Neural cell (in vitro differentiated cells): ENCODE results near the gene WASF3. TPM values are rescaled to one million over a fixed set of nuclear protein-coding genes. Genes with fewer than 3 reads are reported as not detected.

Experiments
- H2AFZ ChIP-seq: fragments of 200-600, 300-800 bp; sonication (generic), shearing (Covaris generic); 2 replicates; pipeline ENCODE4 v1.6.0; 2014; ENCODE audit warnings: low read depth, mild to moderate bottlenecking, antibody characterized with exemption, low read length, moderate library complexity
- H3F3A ChIP-seq: fragments of 200-600 bp; shearing (Covaris generic); 2 replicates; pipeline ENCODE4 v1.6.1; 2016; ENCODE audit warnings: mild to moderate bottlenecking, moderate library complexity, mixed read lengths, antibody characterized with exemption, low read length; ENCODE audit not compliant: insufficient read depth, poor library complexity, severe bottlenecking
- H3K27ac ChIP-seq: fragments of 200-600, 300-800 bp; sonication (generic), shearing (Covaris generic); 2 replicates; pipeline ENCODE4 v1.5.1; 2014; ENCODE audit warnings: mild to moderate bottlenecking, low read length, moderate library complexity
- H3K27me3 ChIP-seq: fragments of 300-800, 200-600 bp; sonication (generic), shearing (Covaris generic); 2 replicates; pipeline ENCODE4 v1.6.0; 2014; ENCODE audit warnings: mild to moderate bottlenecking, low read depth, low read length, moderate library complexity; ENCODE audit not compliant: insufficient read depth
- H3K36me3 ChIP-seq: fragments of 300-800, 200-600 bp; sonication (generic), shearing (Covaris generic); 2 replicates; pipeline ENCODE4 v1.5.1; 2014; ENCODE audit warnings: mild to moderate bottlenecking, antibody characterized with exemption, low read length, moderate library complexity; ENCODE audit not compliant: insufficient read depth
- H3K4me2 ChIP-seq: fragments of 300-800, 200-600 bp; sonication (generic), shearing (Covaris generic); 2 replicates; pipeline ENCODE4 v1.6.0; 2014; ENCODE audit warnings: mild to moderate bottlenecking, low read length
- H3K4me3 ChIP-seq: fragments of 300-800, 200-600 bp; sonication (generic), shearing (Covaris generic); 2 replicates; pipeline ENCODE4 v1.5.1; 2014; ENCODE audit warnings: mild to moderate bottlenecking, low read length, moderate library complexity
- H3K79me2 ChIP-seq: fragments of 200-600 bp; shearing (Covaris generic); replicated peaks from 2 replicates; pipeline ENCODE4 v1.6.0; 2014; ENCODE audit warnings: mild to moderate bottlenecking, low read length, moderate library complexity; ENCODE audit not compliant: insufficient read depth
- H3K9ac ChIP-seq: fragments of 300-800, 200-600 bp; sonication (generic), shearing (Covaris generic); 2 replicates; pipeline ENCODE4 v1.6.1; 2016; ENCODE audit warnings: mild to moderate bottlenecking, low read length, mixed read lengths
- H3K9me2 ChIP-seq: fragments of 200-600 bp; shearing (Covaris generic); 2 replicates; pipeline ENCODE4 v1.6.1; 2016; ENCODE audit warnings: mild to moderate bottlenecking, low read length, mixed read lengths; ENCODE audit not compliant: insufficient read depth
- H3K9me3 ChIP-seq: fragments of 200-600, 300-800 bp; sonication (generic), shearing (Covaris generic); 2 replicates; pipeline ENCODE4 v1.6.1; 2016; ENCODE audit warnings: mild to moderate bottlenecking, mixed run types, low read length, moderate library complexity, mixed read lengths
- H4K20me1 ChIP-seq: fragments of 200-600 bp; shearing (Covaris generic); 2 replicates; pipeline ENCODE4 v1.6.1; 2016; ENCODE audit warnings: mild to moderate bottlenecking, mixed run types; ENCODE audit not compliant: insufficient read depth
- EP300 ChIP-seq: fragments of 450-650 bp; conservative IDR thresholded peaks from 2 replicates; pipeline ENCODE4 v1.6.1; 2014; ENCODE audit warnings: antibody characterized with exemption, mild to moderate bottlenecking, moderate library complexity; ENCODE audit not compliant: poor library complexity, severe bottlenecking
- EZH2 ChIP-seq: fragments of 200-600, 300-800 bp; shearing (Covaris generic), sonication (generic); IDR thresholded peaks from 2 replicates; pipeline ENCODE4 v1.6.1; 2014; ENCODE audit warnings: antibody characterized with exemption, low read length, borderline replicate concordance, mild to moderate bottlenecking; ENCODE audit not compliant: insufficient read depth, poor library complexity, severe bottlenecking
- MXI1 ChIP-seq: fragments of 450-650 bp; conservative IDR thresholded peaks from 2 replicates; pipeline ENCODE4 v1.6.1; 2014; ENCODE audit warnings: antibody characterized with exemption, mild to moderate bottlenecking; ENCODE audit not compliant: poor library complexity, severe bottlenecking
- POLR2AphosphoS5 ChIP-seq: IDR thresholded peaks from 2 replicates; pipeline ENCODE4 v1.6.1; 2012
- RAD21 ChIP-seq: fragments of 450-650 bp; conservative IDR thresholded peaks from 2 replicates; pipeline ENCODE4 v1.6.1; 2014; ENCODE audit warnings: antibody characterized with exemption, mild to moderate bottlenecking, moderate library complexity
- REST ChIP-seq: IDR thresholded peaks from 2 replicates; pipeline ENCODE4 v1.6.1; 2012; ENCODE audit warnings: borderline replicate concordance
- SMC3 ChIP-seq: fragments of 450-650 bp; conservative IDR thresholded peaks from 2 replicates; pipeline ENCODE4 v1.6.1; 2014; ENCODE audit warnings: antibody characterized with exemption, mild to moderate bottlenecking, moderate library complexity; ENCODE audit not compliant: poor library complexity
- TAF1 ChIP-seq: IDR thresholded peaks from 2 replicates; pipeline ENCODE4 v1.6.1; 2012; ENCODE audit warnings: low read depth
- polyA plus RNA-seq: library from polyadenylated mRNA; depleted of rRNA; stranded (reverse); fragments of >200 nt; gene quantifications from 2 replicates; pipeline ENCODE4 v1.2.3, GENCODE V29; 2014
- TF ChIP-seq, protein P1 (sequence below): fragments of 450-650 bp; IDR thresholded peaks from 2 replicates; pipeline ENCODE4 v1.5.1; 2014; ENCODE audit warnings: antibody characterized with exemption, mild to moderate bottlenecking, moderate library complexity; ENCODE audit not compliant: poor library complexity, severe bottlenecking

WASF3 gene
- polyA plus RNA-seq, 1 donor from 2014 or later: 44.5 TPM

DNA sequence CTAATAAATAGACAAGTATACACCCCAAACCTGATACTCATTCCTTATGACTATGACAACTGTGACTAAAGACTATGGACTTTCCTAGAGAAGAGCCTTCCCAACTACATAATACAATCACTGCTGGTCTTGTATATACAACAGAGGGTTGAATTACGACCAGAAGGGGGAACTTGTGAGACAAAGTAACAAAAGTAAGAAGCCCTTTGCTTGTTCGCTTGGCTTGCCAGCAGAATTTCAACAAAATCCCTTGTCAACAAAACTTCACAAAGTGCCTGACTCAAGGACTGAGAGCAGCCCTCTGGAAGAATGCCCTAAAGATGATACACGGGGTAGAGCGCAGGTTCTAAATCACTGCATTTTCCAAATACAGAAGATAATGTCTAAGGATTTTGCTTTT lies 99.4 kb downstream of the WASF3 start:
- Histone ChIP-seq H4K20me1 (no peaks in the 10 kb centered on the region), H3K79me2 (no peaks in the 10 kb centered on the region), H3K9me3 (no peaks in the 10 kb centered on the region), H3K9ac (no peak overlapping the region), H3K27ac (no peak overlapping the region), H3K9me2 (no peaks in the 10 kb centered on the region), H3K4me3 (no peak overlapping the region), H3K27me3 (no peaks in the 10 kb centered on the region), H3K4me2 (no peak overlapping the region), H3K36me3 (no peaks in the 10 kb centered on the region), H3F3A (no peaks in the 10 kb centered on the region), H2AFZ (no peak overlapping the region)
- TF ChIP-seq POLR2AphosphoS5: no peak
- TF ChIP-seq, protein P1, sequence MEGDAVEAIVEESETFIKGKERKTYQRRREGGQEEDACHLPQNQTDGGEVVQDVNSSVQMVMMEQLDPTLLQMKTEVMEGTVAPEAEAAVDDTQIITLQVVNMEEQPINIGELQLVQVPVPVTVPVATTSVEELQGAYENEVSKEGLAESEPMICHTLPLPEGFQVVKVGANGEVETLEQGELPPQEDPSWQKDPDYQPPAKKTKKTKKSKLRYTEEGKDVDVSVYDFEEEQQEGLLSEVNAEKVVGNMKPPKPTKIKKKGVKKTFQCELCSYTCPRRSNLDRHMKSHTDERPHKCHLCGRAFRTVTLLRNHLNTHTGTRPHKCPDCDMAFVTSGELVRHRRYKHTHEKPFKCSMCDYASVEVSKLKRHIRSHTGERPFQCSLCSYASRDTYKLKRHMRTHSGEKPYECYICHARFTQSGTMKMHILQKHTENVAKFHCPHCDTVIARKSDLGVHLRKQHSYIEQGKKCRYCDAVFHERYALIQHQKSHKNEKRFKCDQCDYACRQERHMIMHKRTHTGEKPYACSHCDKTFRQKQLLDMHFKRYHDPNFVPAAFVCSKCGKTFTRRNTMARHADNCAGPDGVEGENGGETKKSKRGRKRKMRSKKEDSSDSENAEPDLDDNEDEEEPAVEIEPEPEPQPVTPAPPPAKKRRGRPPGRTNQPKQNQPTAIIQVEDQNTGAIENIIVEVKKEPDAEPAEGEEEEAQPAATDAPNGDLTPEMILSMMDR: peak; percentile 11

- H3K9me2 ChIP-seq: no peaks in the 10 kb centered on the region
- H3K4me3 ChIP-seq: no peak overlapping the region
- H3K79me2 ChIP-seq: no peaks in the 10 kb centered on the region
- no peak overlapping the region for H3K4me2 ChIP-seq
- no peaks in the 10 kb centered on the region for H4K20me1 ChIP-seq
- no peak overlapping the region for H3K27ac ChIP-seq
- H3K9me3 ChIP-seq: no peaks in the 10 kb centered on the region
- no peak overlapping the region for H2AFZ ChIP-seq
- TF ChIP-seq EP300 (no peak), SMC3 (no peak), EZH2 (no peak), RAD21 (no peak), MXI1 (no peak), POLR2AphosphoS5 (no peak), TAF1 (no peak), REST (no peak)
- TF ChIP-seq, protein P1: no peak
- no peak overlapping the region for H3K9ac ChIP-seq
- no peaks in the 10 kb centered on the region for H3K27me3 ChIP-seq
- no peaks in the 10 kb centered on the region for H3F3A ChIP-seq
- H3K36me3 ChIP-seq: no peaks in the 10 kb centered on the region
These were observed 101.2 kb downstream of the WASF3 start for GRCh38 chr13:26658448-26659385.
